ENCODE measurements around the gene PLB1. TPM values are rescaled to one million over a fixed set of nuclear protein-coding genes. Genes with fewer than 3 reads are reported as not detected.

The PLB1 gene
- total and polyA plus RNA-seq, 9 of the 15 experiments (the other 6 are each of a cell fraction or from before 2014, with no cell fraction given) = 0.01 to 0.09 (median 0.07) TPM; not detected in 2

- POLR2A ChIA-PET = no interaction called here
- no peak for FAIRE-seq
- intact Hi-C loops (cut with micrococcal nuclease) = no loop called here
Measured at GRCh38 chr2:28668106-28668814, 172.4 kb downstream of the PLB1 start.

More at GRCh38 chr2:28668106-28668814, 172.4 kb downstream of the PLB1 start:
- Histone ChIP-seq H3K36me3 (ENCODE audit: control insufficient read depth, insufficient read depth, low read length) (no peaks in the 10 kb centered on the region), H3K4me1 (replicated peaks in 1 of 2; ENCODE audit: control insufficient read depth in 2 of 2, insufficient read depth in 2 of 2, low read length in 2 of 2) (peaks cover 5 to 9% of the 10 kb centered on the region in 2 experiments; a peak in 4 of 5 replicates), H3K9me1 (ENCODE audit: control insufficient read depth, insufficient read depth, low read length) (no peaks in the 10 kb centered on the region), H3K9me3 (replicated peaks; ENCODE audit: control insufficient read depth, insufficient read depth, low read depth, low read length) (0 out of 2 replicates have a peak, but pooled peaks cover 3% of the 10 kb centered on the region), H3K27me3 (ENCODE audit: control insufficient read depth in 2 of 2, insufficient read depth in 2 of 2, low read length in 2 of 2) (peaks cover 10 to 35% of the 10 kb centered on the region in 2 experiments; a peak in 4 of 5 replicates), H3K27ac (ENCODE audit: extremely low read depth, low read depth, low read length) (no peak overlapping the region), H3K4me3 (no peak overlapping the region), H3K9ac (ENCODE audit: insufficient read depth in 1 of 2, low read depth in 2 of 2, low read length in 2 of 2) (no peak overlapping the region), H2AFZ (ENCODE audit: low read depth, low read length) (no peak overlapping the region), H3K4me2 (ENCODE audit: insufficient read depth, low read length) (no peak overlapping the region), H3K79me2 (ENCODE audit: control insufficient read depth, insufficient read depth, low read length) (no peaks in the 10 kb centered on the region), H4K20me1 (replicated peaks; ENCODE audit: control insufficient read depth, insufficient read depth, low read length) (0 out of 2 replicates have a peak, but pooled peaks cover 4% of the 10 kb centered on the region)
- CTCF ChIA-PET (ENCODE audit: low intra/inter-chr PET ratio) = interaction anchor here (0.7 kb wide), 1 partner anchor 153 kb away, joined by 3 read pairs; no protein-coding TSS in a partner anchor
- in situ Hi-C loops (cut with MboI) = no loop called here
- BruUV-seq (replicated peaks) = no TSS peak
- DNase-seq (ENCODE audit: extremely low read depth in 1 of 4, low spot score in 3 of 4) (no peak), ATAC-seq (no peak)
- 20% methylated on average over 4 of the region's 5 CpGs for WGBS (ENCODE audit: insufficient coverage, low coverage, missing lambda C conversion rate)
- no peak for TF ChIP-seq MIER1 (IDR thresholded peaks at IDR 0.05; ENCODE audit: low read depth)
- TF ChIP-seq HNRNPK (IDR thresholded peaks at IDR 0.05; ENCODE audit: low read depth, low read length, poor library complexity, severe bottlenecking) = no peak
- no peak for TF ChIP-seq HMGN3 (IDR thresholded peaks at IDR 0.05; ENCODE audit: borderline replicate concordance, extremely low read depth, insufficient read length, low read depth, low read length)
- no peak for TF ChIP-seq ZBTB40 (IDR thresholded peaks at IDR 0.05)
- no peak for TF ChIP-seq ZBTB40 (CRISPR knock-in tag; IDR thresholded peaks at IDR 0.05)
- no peak for TF ChIP-seq THRA (IDR thresholded peaks at IDR 0.05)
- no peak for TF ChIP-seq DLX4 (CRISPR knock-in tag; IDR thresholded peaks at IDR 0.05)
- no peak for TF ChIP-seq RBM14 (IDR thresholded peaks at IDR 0.05; ENCODE audit: borderline replicate concordance, insufficient read depth, low read depth, low read length)

Measured in K562 (cell line).